GM19035 (cell line): Measurements from ENCODE around the gene KDELR3.

ENCODE experiments used
- ATAC-seq: cut with Tn5 transposase; IDR thresholded peaks from one replicate; pipeline ENCODE4 v1.9.1; 2021; ENCODE audit not compliant: unreplicated experiment

Gene KDELR3

DNA sequence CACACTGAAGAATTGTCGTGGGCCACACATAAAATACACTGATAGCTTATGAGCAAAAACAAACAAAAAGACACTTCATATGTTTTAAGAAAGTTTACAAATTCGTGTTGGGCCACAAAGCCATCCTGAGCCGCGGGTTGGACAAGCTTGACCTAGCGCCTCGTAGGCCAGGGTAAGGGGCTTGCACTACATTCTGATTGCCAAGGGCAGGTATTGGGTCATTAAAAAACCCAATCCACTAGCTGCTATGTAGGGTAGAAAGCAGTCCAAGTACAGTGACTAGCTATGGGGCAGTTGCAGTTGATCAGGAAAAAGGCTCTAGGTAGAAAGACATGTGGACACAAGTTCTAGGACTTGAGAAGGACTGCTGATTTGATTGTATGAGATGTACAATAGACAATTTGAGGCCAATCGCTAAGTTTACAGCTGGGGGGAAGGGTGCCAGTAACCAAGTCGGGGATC is 14.0 kb downstream of the KDELR3 start:
- no peak for ATAC-seq

DNA sequence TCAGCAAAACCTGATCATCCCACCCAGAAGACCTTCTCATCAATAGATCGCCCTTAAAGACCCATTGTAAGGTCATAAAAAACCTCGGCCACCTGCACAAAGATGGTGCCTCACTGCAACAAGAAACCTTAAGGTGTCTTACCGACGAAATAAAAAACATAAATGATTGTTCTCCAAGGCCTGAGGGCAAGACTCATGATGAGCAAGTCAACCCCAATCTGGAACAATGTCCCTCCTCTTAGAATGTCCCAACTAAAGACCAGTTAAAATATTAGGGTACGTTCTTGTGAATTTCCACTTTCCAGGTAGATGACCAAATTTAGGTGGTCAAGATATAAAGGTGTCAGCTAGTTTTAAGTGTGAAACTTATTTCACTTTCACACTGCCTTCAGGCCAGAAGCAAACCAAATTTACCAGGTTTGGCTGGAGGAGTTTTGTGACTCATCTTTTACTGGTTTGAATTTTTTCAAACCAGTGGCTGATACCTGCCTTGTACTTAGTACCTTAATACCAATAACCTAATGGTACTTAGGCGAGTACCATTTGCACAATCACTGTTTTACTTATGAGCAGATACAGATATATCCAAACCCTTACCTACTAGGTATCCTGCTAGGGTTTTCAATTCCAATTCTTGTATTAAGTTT is 14.9 kb downstream of the KDELR3 start:
- ATAC-seq = no peak

DNA sequence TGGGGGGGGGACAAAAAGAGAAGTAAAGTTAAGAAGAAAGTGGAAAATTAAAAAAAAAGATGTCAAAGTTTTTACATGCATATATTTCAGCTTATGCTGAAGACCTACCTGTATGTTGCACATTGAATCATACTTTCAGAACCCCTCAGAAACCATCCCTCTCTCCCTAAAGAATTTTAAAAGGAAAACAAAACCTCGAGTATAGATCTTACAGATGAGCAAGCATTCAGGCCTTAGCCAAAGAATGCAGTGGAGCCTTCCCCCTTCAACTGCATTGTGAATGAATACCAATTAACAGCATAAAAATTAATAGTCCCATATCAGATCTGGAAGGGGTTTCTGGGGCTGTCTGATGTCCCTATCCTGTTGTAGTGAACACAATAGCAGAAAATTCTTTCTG is 16.3 kb downstream of the KDELR3 start:
- ATAC-seq = no peak

DNA sequence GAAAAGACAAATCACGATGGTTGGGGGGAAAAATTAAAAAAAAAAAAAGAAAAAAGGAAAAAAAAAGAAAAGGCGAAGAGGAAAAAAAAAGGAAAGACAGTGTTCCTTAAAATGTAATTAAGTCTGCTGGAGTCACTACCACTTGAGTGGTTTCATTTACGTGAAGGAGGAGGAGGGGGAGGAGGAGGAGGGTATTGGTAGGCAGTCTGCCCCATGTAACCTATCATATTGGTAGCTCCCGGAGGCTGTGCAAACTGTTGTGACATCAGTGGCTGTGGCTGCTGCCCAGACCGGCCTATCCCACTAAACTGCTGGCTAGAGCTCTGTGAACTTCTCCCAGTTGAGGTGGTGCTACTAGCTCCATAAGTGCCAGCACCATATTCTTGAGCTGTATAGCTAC is 17.9 kb downstream of the KDELR3 start:
- ATAC-seq = no peak

DNA sequence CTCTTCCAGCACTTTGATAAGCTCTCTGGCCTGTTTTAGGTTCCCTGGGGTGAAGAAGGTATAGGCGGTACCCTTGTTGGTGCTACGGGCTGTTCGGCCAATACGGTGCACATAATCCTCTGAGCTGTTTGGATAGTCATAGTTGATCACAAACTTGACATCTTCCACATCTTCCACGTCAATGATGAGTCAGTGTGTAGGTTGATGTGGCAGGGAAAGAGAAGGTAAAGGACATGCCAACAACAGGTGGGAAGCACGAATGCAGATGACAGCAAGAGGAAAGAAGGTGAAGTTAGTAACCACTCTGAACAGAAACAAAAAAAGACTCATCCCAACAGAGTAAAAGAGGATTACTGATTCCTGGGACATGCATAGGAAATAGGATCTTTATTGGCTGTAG is 20.1 kb downstream of the KDELR3 start:
- ATAC-seq = no peak

DNA sequence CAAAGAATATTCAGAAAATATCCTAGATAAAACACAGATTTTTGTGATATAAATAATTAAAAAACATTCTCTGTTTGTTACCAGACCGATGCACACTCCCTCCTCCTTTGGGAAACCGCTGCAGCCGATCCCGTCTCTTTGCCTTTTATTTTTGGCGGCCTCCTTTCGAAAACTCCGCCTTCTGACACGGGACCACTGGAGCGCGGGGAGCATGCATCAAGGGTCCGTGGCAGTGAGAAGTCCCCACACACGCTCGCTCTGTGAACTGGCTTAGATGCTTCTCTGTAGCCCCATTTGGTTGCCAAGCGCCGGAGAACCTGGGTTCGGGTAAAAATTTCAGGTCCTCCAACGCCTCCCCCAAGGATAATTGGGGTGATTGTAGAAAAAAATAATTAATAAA is 21.2 kb downstream of the KDELR3 start:
- ATAC-seq = no peak

DNA sequence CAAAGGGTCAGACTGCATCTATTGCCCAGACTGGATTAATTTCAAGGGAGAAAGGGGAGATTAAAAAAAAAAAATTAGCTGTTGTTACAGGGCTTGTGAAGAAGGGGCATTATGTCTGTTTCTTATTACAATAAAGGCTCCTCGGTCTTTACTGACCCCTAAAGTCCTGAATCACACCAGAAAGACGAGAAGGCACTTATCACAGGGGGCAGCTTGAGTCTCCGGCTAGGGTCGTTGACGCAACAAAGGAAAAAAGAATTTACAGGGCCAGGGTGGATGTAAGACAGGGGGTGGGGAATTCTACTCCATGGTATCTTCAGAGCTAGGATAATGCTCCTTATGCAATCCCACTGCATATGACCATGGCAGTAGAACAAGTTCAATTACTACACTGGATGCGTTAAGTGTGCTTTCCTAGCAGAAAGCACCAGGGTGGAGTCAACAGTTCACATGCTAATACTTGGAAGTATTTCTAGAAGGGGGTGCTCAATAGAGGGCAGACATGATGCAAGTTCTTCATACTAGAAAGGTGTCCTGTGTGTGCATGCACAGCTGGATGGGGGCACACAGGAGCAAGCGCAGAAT is 21.8 kb downstream of the KDELR3 start:
- ATAC-seq = no peak

DNA sequence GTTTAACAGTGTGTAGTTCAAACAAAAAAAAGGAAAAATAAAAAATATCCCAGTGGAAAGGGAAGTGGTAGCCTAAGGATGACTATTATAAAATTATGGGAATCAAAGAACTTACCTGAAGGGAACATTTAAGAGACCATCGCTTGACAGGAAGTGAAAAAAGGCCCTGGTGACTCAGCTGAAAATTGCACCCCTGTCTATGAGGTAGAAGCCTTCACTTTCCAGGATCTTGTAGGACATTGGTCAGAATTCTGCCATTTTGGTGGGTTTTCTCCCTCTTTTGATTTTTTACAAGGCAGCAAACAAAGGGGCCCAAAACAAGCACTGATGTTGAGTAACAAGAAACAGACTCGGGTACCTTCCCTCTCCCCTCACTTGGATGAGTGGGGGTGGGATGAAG is 22.6 kb downstream of the KDELR3 start:
- ATAC-seq = no peak

DNA sequence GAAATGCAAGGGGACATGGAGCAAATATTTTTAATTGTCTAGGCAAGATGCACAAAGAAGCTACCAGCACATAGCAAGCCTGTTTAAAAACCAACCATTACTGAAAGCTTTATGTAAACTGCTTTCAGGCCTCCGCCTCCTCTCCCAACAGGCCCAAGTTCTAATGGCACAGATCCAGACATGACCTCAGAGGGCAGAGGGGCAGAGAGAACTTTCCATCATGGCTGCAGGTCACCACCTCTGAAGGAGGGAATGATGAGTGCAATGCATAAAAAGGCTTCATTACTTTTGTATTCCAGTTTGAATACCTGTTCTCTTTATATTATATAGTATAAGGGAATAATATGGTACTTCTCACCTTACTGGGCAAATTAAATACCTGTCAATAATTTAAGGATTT is 23.0 kb downstream of the KDELR3 start:
- ATAC-seq = no peak

DNA sequence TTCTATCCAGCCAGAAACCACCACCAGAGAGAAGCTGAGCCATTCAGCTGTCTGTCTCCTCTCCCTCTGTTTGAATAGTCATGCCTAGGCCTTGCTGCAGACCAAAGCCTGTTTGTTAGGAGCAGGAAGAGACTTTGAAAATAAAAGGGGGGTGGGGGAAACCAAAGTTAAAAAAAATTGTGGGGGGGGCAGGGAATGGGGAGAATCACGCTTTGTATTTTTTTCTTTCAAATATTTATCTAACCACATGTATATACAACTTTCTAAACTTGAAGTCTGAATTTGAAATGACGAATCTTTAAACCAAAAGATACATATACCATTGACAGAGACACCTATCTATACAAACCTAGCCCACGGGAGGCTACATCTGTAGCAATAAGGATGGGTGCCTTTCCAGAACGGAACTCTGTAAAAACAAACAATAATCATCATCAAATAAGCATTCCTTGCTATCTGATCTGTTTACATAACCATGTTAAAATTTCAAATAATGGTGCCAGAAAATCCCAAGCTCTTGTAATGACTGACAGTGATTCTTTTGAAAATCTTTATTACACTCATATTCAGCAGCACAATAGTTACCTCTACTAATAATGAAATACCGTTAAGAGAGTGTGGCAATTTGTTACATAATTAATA is 23.9 kb downstream of the KDELR3 start:
- ATAC-seq = no peak

DNA sequence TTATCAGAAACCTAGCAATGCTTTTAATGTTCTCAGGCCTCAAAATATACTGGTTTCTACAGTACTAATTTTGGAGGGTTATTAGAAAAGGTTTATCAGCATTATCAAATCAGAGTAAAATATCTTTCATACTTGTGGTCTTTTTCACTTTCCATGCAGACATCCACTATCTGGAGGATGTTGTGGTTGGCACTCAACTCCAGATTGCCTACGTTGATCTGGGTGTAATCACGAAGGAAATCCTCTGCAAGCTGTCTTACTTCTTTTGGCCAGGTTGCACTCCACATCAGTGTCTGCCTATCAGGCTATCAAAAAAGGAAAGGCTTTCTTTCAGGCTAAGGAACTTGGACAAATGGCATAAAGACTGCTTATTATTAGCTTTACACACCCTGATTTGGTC is 26.6 kb downstream of the KDELR3 start:
- no peak for ATAC-seq

DNA sequence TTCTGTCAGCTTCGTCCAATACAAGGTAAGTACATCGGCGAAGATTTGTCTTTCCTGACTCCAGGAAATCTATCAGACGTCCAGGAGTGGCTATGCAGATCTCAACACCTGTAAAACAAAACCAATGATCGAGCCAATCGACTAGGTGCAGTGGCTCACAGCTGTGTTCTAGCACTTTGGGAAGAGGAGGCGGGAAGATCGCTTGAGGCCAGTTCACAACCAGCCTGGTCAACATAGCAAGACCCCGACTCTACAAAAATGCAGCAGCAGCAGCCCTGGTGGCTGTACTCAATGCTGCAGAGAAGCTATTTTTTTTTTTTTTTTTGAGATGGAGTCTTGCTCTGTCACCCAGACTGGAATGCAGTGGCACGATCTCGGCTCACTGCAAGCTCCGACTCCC is 27.0 kb downstream of the KDELR3 start:
- ATAC-seq = no peak

DNA sequence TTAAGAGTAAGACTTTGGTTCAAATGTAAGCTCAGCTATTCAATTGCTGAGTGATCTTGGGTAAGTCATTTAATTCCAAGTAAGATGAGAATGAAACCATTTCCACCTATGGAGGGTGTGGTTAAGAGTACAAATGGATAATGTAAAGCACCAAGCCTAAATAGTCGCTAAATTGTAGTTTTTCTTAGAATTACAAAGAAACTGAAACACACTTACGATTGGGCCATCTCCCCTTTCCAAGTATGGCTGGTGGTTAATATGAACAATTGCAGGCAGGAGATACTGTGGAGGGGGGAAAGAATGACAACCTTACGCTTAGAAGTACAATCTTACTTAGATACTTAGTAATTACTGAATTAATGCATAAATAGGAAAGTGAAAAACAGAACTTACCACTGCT is 30.0 kb downstream of the KDELR3 start:
- no peak for ATAC-seq

DNA sequence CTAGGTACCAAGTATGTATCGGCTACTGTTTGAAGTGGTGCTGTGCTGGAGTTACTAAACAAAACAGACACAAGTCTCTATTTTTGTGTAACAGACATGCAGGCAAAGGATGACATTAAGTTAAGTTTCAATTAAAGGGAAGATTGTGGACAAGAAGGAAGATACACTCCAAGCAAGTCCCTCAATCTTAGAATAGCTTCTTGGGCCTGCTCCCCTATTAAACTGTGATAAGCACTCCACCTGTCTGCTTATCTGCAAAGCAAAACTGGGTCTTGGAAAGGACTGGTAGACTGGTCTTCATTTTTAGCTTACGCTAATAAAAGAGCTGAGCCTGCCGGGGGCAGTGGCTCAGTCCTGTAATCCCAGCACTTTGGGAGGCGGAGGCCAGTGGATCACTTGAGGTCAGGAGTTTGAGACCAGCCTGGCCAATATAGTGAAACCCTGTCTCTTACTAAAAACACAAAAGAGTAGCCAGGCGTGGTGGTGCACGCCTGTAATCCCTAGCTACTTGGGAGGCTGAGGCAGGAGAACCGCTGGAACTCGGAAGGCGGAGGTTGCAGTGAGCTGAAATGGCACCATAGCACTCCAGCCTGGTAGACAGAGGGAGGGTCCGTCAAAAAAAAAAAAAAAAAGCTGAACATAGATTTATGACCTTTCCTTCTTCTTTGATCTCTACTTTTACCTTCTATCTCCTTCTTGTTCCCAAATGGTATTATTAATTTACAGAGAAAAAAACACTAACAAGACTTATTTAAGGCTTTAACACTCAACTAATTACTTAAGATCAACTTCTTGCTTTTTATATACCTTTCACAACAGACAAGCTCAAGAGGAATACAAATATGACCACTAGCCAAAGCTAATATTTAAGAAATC is 34.1 kb downstream of the KDELR3 start:
- no peak for ATAC-seq

DNA sequence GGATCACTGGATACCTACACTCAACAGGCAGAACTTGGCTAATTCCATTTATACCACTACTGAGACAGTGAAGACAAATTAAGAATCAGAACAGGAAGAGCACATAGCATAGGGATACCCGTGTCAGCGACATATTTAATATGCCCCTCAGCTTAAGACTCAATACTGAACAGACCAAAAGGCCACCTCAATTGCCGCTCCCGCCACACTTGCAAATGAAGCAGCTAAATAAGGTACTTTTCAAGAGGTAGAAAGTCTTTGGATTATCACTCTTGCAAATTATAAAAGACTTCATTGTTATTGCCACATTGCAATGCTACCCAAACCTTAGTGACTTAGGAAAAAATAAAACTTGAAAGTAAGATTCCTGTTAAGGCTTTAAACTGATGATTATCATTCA is 35.1 kb downstream of the KDELR3 start:
- no peak for ATAC-seq

DNA sequence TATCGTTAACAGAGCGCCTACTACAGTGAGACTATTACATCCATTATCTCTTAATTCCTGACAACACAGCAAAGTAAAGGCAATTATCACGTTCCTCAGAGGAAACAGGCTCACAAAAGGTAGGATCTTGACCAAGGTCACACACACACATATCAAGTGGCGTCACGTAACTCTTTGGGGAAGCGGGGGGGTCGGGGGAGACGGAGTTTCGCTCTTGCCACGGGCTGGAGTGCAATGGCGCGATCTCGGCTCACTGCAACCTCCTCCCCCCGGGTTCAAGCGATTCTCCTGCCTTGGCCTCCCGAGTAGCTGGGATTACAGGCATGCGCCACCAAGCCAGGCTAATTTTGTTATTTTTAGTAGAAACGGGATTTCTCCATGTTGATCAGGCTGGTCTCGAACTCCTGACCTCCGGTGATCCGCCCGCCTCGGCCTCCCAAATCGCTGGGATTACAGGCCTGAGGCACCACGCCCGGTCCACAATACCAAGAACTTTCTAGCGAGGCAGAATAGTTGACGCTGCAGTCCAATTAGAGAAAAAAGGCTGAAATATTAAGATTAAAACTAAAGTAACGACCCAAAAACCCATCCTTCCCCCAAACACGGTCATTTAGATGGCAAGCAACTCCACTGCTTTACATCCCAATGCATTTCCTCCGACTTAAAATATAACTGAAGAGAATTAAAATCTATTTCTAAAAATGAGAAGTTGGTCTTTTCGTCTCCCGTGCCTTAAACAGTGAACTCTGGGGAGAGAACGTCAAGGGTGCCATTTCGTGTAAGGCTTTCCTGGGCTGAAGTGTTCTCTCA is 37.0 kb downstream of the KDELR3 start:
- no peak for ATAC-seq

DNA sequence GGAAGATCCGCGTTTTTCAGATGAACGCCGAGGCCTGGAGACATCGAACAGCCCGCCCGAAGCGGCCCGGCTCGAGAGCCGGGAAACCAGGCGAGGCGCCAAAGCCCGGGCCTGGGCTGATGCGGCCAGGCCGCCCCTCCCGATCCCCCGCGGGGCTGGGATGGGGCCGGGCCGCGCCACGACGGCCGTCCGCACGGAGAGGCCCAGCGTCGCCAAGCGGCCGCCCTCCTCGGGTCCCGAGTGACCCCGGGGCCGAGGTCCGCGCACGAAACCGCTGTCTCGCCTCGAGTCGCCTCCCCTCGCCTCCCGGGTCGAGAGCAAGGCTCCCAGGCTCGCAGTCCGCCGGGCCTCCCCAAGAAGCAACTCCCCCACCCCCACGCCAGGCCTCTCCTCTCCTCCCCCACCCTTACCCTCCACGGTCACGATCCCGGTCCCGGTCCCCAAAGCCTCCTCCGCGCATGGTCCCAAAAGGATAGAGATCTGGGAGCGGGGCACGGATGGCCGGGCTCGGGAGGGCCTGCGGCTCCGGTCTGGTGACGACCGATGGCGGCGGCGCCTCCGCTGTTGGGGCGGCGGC is 37.7 kb downstream of the KDELR3 start:
- peak; percentile 23 for ATAC-seq

DNA sequence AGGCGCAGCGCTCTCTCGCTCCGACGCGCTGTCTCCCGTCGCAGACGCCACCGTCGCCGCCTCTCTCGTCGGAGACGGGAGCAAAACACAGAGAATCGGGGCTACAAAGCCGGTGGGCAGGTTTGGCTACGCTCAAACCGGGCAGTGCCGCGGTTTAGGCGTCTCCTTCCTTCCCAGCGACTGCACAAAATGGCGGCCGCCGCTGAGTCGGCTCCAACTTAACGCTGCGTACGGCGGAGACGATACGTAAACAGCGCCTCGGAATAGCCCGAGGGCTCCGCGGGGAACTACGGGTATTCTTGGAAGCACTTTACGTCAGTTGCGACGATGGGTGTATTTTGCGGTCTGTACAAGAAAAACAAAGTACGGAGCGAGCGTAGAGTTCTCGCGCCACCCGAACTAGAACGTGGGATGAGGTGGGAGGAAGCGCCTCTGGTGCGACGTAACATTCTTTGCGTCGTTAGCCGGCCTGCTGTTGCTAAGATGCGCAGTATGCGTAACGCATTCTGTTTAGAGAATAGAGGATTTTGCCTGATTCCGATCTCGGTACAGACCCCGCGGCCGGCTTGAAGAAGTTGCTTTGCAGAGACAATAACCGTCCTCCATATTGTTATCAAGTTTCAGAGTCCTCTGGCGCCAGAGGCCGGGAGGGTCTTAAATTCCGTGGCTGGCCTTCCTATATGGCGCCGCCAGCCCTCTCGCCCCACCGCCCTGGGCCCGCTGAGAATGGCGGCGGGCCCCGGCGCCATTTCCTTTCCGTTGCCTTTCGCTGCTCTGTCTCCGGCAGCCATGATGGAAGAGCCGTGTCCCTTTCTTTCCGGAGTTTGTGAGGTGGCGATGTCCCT is 38.4 kb downstream of the KDELR3 start, which contains the start of gene DDX17:
TSS of gene DDX17 (minus strand) at position 194 of the 845 bp plus-strand sequence.
- peak; percentile 88 for ATAC-seq

DNA sequence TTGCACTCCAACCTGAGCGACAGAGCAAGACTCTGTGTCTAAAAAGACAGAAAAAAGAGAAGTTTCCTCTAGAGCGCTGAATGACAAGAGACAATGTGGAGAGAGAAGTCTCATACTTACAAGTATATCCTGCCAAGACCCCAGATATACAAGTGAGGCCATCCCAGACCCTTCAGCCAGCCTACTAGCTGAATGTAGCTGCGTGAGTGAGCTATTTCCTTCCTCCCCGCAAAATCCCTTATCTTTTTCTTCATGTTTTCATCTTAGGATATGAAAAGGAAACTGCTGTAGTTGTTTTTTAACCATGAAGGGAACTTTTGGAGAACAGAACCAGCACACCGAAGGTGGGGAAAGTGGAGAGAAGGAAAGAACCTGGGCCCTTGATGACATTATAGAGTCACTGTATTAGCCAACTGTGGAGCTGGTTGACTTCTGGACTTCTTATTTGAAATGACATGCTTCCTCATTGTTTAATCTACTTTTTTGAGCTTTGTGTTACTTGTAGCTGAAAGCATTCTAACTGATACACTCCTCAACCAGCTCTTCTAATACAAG is 42.6 kb downstream of the KDELR3 start:
- ATAC-seq = no peak
